Mucosa of descending colon (tissue), 3 donors: ENCODE data around the gene DLEC1. TPM values are rescaled to one million over a fixed set of nuclear protein-coding genes. Genes with fewer than 3 reads are reported as not detected.

ENCODE experiments used
- ATAC-seq: fragments of 200-7000 bp; cut with Tn5 transposase; one replicate; pipeline ENCODE4 v1.9.1; 2020; ENCODE audit warnings: mild to moderate bottlenecking, moderate library complexity
- DNase-seq, 3 donors: peaks; one replicate each; pipeline ENCODE4 v3.0.0-alpha.2; 2020
- H3K36me3 ChIP-seq: fragments of 200-600 bp; one replicate; pipeline ENCODE4 v1.8.0; 2021; ENCODE audit warnings: low read depth, mild to moderate bottlenecking
- H3K4me1 ChIP-seq: fragments of 200-600 bp; one replicate; pipeline ENCODE4 v1.8.0; 2021; ENCODE audit warnings: low read depth, mild to moderate bottlenecking
- H3K4me3 ChIP-seq: fragments of 200-600 bp; one replicate; pipeline ENCODE4 v1.8.0; 2021; ENCODE audit warnings: mild to moderate bottlenecking
- H3K9me3 ChIP-seq: fragments of 200-600 bp; one replicate; pipeline ENCODE4 v1.8.0; 2021; ENCODE audit warnings: mild to moderate bottlenecking
- CTCF ChIP-seq: fragments of 200-600 bp; IDR thresholded peaks from one replicate; pipeline ENCODE4 v1.8.0; 2022; ENCODE audit warnings: antibody characterized with exemption, mild to moderate bottlenecking
- intact Hi-C, 2 donors: fragments of 100-400 bp; cut with DNase I in 1 of 2; cut with micrococcal nuclease in 1 of 2; formaldehyde crosslinking; loops; one replicate each; pipeline versions ENCODE4 v1.11.0 to v1.11.1; 2022; cut with DNase I, micrococcal nuclease
- total RNA-seq, 3 donors: library from RNA; stranded (reverse); fragmentation: NEBNext Ultra II Directional in 2 of 3; extraction: Animal tissue kit (Norgen Biotek cat#: 25700) in 2 of 3; gene quantifications; one replicate each; pipeline versions ENCODE4 v1.2.1 to v1.2.4, GENCODE V29; 2021 to 2023
- donor health status: DM: no; HTN: no; CAD: no; lungs with moderate emphysema.
- donor health status: DM: no; HTN: no; CAD: no.
- donor health status: DM: no; HTN: yes; CAD: no.

The DLEC1 gene
- total RNA-seq, 3 donors from 2014 or later: 0.73 to 1.7 (median 1.5) TPM

GRCh38 chr3:38167591-38167990 is 128.6 kb downstream of the DLEC1 start:
- Histone ChIP-seq H3K36me3 (no peaks in the 10 kb centered on the region), H3K9me3 (no peaks in the 10 kb centered on the region), H3K4me3 (no peak overlapping the region), H3K4me1 (peaks cover 9% of the 10 kb centered on the region)
- DNase-seq: no peak
- no peak for TF ChIP-seq CTCF
- intact Hi-C loops: no loop called here
- no peak for ATAC-seq

GRCh38 chr3:38168151-38169026 is 129.4 kb downstream of the DLEC1 start:
- ATAC-seq (no peak), DNase-seq (no peak)
- H3K36me3 ChIP-seq: no peaks in the 10 kb centered on the region
- peaks cover 9% of the 10 kb centered on the region for H3K4me1 ChIP-seq
- H3K4me3 ChIP-seq: no peak overlapping the region
- intact Hi-C loops: no loop called here
- H3K9me3 ChIP-seq: no peaks in the 10 kb centered on the region
- no peak for TF ChIP-seq CTCF

DNA sequence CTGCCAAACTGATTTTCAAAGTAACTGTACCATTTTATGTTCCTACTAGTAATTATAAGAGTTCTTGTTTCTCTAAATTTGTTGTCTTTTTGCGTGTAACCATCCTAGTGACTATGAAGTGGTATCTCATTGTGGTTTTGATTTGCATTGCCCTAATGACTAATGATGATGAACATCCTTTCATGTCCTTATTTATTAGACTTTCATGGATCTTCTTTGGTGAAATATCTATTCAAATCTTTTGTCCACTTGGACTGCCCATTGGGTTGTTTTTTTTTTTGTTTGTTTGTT is 130.0 kb downstream of the DLEC1 start:
- DNase-seq (no peak), ATAC-seq (no peak)
- TF ChIP-seq CTCF: no peak
- intact Hi-C loops: no loop called here
- Histone ChIP-seq H3K9me3 (no peaks in the 10 kb centered on the region), H3K4me1 (peaks cover 7% of the 10 kb centered on the region), H3K4me3 (no peak overlapping the region), H3K36me3 (no peaks in the 10 kb centered on the region)

- no peak for ATAC-seq
- H3K4me1 ChIP-seq: peaks cover 4% of the 10 kb centered on the region
- no peak overlapping the region for H3K4me3 ChIP-seq
- no peak for DNase-seq
- no peak for TF ChIP-seq CTCF
- H3K36me3 ChIP-seq: no peaks in the 10 kb centered on the region
- no peaks in the 10 kb centered on the region for H3K9me3 ChIP-seq
- intact Hi-C loops: no loop called here
Observed at GRCh38 chr3:38170722-38171121, 131.7 kb downstream of the DLEC1 start.

DNA sequence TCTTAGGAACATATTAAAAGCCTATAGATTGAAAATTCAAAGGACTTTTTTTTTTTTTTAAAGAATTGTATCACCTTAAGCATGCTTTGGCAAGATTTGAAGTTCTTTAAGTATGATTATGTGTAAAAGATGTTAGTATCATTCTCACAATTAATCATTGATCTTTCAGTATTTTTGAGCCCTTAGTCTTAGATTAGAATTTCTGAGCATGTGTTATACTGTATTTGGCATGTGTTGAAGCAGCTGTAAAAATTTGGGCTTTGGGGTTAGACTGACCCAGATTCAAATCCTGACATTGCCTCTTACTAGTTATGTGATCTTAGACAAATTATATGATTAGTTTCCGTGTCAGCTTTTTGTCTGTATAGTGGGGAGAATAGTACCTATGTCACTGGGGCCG is 132.6 kb downstream of the DLEC1 start:
- TF ChIP-seq CTCF: no peak
- Histone ChIP-seq H3K4me1 (peaks cover 2% of the 10 kb centered on the region), H3K4me3 (no peak overlapping the region), H3K36me3 (no peaks in the 10 kb centered on the region), H3K9me3 (no peaks in the 10 kb centered on the region)
- ATAC-seq (no peak), DNase-seq (no peak)
- intact Hi-C loops: no loop called here

Other genes starting within 250 kb of the DLEC1 start
- gene CTDSPL, start 177.3 kb upstream of the DLEC1 start, total RNA-seq: 10 to 100 TPM; 59.1 to 89.7 (median 88.1) TPM
- 100 to 1,000 TPM in 2 of 3 donors, 10 to 100 TPM in 1; 69.7 to 197 (median 150) TPM for gene VILL, start 48.4 kb upstream of the DLEC1 start, total RNA-seq
- gene PLCD1, start 9.6 kb upstream of the DLEC1 start, total RNA-seq: 100 to 1,000 TPM in 1 of 3 donors, 10 to 100 TPM in 2; 38.2 to 113 (median 66.5) TPM
- 100 to 1,000 TPM; 102 to 201 (median 138) TPM for gene ACAA1, start 97.9 kb downstream of the DLEC1 start, total RNA-seq
- gene MYD88, start 99.5 kb downstream of the DLEC1 start, total RNA-seq: 10 to 100 TPM; 39.5 to 81.7 (median 72.4) TPM
- 10 to 100 TPM; 40.2 to 44.0 (median 41.9) TPM for gene OXSR1, start 126.3 kb downstream of the DLEC1 start, total RNA-seq
- gene SLC22A13, start 226.6 kb downstream of the DLEC1 start, total RNA-seq: under 1 TPM; 0.51 to 0.84 (median 0.70) TPM
- gene SLC22A14, start 243.1 kb downstream of the DLEC1 start, total RNA-seq: under 1 TPM in 2 of 3 donors, not detected in 1; 0.12 to 0.16 TPM